NCI-H1694 treated with DMSO at 0.1 percent for 48 hours (cell line): ENCODE measurements around the gene PCP4L1.
"Not testable (repeated sequence)": the region's sequence is repeated elsewhere in the genome, so short reads cannot be mapped to it uniquely, and the experiment has no call there.

Experiments used
- DNase-seq: peaks from one replicate; lab custom pipeline; 2025; lab: John Stamatoyannopoulos, UW

PCP4L1 gene

GRCh38 chr1:161314201-161314981, 55.8 kb downstream of the PCP4L1 start, which contains the start of gene SDHC:
Gene SDHC (plus strand): TSS chr1:161314381. CDS start chr1:161314406, 25 bp downstream.
- DNase-seq: peak; percentile 69

- DNase-seq: not testable (repeated sequence)
Measured at GRCh38 chr1:161315841-161316674, 57.5 kb downstream of the PCP4L1 start.

- no peak for DNase-seq
Measured at GRCh38 chr1:161324020-161324419, 65.5 kb downstream of the PCP4L1 start.

GRCh38 chr1:161330346-161330745, 71.8 kb downstream of the PCP4L1 start:
- DNase-seq: no peak

- DNase-seq: no peak
Measured at GRCh38 chr1:161333166-161333565, 74.6 kb downstream of the PCP4L1 start.
